Inferior parietal cortex (tissue), 1 donor: Measurements from ENCODE around the gene GPM6B.

Experiments used
- DNase-seq: peaks from one replicate; pipeline ENCODE4 v3.0.0-alpha.2; 2016; ENCODE audit errors: extremely low spot score

The GPM6B gene, protein sequence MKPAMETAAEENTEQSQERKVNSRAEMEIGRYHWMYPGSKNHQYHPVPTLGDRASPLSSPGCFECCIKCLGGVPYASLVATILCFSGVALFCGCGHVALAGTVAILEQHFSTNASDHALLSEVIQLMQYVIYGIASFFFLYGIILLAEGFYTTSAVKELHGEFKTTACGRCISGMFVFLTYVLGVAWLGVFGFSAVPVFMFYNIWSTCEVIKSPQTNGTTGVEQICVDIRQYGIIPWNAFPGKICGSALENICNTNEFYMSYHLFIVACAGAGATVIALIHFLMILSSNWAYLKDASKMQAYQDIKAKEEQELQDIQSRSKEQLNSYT

GRCh38 chrX:13816643-13817627 lies at the start of gene GPM6B:
TSS of gene GPM6B (minus strand) at chrX:13817093. CDS start at chrX:13816904, 189 bp downstream.
- no peak for DNase-seq

DNA sequence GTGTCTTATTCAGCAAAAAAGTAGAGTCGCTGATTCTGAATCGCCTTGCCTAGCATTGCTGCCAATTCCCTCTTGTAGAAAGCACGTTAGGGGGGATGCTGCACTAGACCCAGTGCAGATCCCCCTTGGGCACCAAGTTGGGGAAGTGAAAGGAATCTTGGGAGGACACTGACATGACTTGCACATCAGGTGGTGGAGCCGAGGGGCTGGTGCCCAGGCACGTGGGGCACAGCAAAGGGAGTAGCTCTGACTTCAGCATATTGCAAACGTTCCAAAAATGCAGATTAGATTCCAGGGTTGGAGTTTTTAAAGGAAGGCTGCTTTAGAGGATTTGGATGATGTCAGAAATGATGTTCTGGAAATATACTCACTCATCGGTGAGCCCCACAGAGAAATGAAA lies 47.4 kb upstream of the GPM6B start:
- no peak for DNase-seq

- DNase-seq = no peak
Measured at GRCh38 chrX:13863324-13863723, 46.4 kb upstream of the GPM6B start.

- DNase-seq = no peak
Measured at GRCh38 chrX:13859724-13860123, 42.8 kb upstream of the GPM6B start.

GRCh38 chrX:13857804-13858203 lies 40.9 kb upstream of the GPM6B start:
- no peak for DNase-seq

- DNase-seq = no peak
Measured at GRCh38 chrX:13855689-13856450, 39.0 kb upstream of the GPM6B start.

GRCh38 chrX:13854003-13854402 lies 37.1 kb upstream of the GPM6B start:
- no peak for DNase-seq

GRCh38 chrX:13852001-13852695 lies 35.3 kb upstream of the GPM6B start:
- no peak for DNase-seq

- DNase-seq = peak; percentile 52
Measured at GRCh38 chrX:13845721-13846378, 29.0 kb upstream of the GPM6B start.

DNA sequence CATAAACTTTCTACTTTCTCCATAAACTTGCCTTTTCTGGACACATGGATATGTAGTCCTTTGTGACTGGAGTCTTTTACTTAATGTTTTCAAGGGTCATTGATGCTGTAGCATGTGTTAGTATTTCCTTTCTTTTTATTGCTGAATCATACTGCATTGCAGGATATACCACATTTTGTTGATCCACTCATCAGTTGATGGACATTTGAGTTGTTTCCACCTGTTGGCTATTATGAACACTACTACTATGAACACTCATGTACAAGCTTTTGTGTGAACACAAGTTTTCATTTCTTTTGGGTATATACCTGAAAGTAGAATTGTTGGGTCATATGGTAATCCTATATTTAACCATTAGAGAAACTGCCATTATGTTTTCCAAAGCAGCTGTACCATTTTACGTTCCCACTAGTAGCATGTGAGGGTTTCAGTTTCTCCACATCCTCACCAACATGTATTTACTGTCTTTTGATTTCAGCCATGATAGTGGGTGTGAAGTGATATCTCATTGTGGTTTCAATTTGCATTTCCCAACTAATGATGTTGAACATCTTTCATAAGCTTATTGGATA lies 26.3 kb upstream of the GPM6B start:
- no peak for DNase-seq

- DNase-seq = no peak
Measured at GRCh38 chrX:13840121-13840520, 23.2 kb upstream of the GPM6B start.

- DNase-seq = no peak
Measured at GRCh38 chrX:13837290-13837745, 20.4 kb upstream of the GPM6B start.

DNA sequence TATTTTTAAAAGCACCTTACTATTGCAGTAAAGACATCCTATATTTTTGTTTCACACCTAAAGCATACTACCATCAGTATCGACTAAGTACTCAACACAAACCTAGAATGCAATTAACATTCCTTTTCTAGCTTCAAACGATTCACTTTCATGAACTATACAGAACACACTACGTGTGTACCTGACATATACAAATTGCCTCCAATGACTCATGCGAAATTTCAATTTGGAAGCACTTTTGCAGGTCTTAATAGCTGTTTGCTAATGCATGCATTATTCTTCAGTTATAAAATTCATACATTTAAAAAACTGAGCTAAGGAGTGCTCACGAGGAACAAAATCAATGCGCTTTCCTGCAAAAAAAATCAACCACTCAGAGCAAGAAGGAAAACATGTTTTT lies 19.7 kb upstream of the GPM6B start:
- DNase-seq = no peak

- DNase-seq = no peak
Measured at GRCh38 chrX:13835825-13836224, 18.9 kb upstream of the GPM6B start.

GRCh38 chrX:13834355-13834754 lies 17.5 kb upstream of the GPM6B start:
- no peak for DNase-seq

- DNase-seq = no peak
Measured at GRCh38 chrX:13829983-13830382, 13.1 kb upstream of the GPM6B start.

- DNase-seq = no peak
Measured at GRCh38 chrX:13828392-13828791, 11.5 kb upstream of the GPM6B start.

DNA sequence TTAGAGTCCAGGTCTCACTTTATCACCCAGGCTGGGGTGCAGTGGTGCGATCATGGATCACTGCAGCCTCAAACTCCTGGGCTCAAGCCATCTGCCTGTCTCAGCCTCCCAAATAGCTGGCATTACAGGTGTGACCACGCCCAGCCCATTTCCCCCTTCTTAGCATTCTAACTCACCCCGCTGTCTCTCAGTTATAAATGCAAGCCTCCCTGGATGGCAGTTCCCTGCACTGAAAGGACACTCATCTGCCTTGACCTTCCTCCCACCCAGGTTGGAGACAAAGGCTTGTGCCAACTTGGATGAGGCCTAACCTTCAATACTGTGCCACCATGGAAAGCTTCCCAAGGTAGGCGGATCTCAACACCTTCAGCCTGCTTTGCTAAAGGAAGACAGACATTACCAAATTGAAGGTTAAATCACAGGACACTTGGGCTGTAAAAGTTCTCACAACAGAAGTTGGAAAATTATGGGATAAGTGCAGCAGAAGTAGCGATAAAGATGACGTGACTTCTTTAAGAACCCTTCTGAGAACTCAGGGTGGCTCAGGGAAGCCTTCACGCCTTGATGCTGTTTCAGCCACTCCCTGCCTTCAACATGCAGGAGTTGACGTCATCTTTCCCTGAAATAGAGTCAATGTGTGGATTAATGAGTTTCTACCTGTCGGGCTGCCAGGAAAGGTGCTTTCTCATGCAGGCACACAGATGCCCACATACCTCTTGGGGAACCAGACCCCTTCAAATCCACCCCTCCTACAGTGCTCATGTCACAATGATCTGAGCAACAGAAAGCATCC lies 10.6 kb upstream of the GPM6B start:
- no peak for DNase-seq

DNA sequence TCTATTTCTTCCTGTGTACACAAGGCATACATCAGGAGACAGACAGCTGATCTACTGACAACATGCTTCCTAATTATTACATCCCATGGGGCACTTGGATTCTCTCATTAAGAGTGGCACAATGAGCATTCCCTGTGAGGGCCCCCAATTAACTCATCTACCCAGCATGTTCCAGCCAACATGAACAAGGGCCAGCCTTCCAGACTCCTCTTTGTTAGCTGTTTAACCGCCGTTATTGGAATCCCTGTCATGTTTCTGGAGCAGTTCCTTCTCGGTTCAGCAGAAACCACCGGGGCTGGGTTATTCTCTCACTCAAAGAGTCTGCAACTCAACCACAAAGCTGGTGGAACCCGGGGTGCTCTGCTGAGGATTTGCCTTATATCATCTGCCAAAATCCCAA lies 9.9 kb upstream of the GPM6B start:
- no peak for DNase-seq
